B cell (primary cell): ENCODE measurements around the gene MOB1B.

Source experiments
- EZH2 ChIP-seq: IDR thresholded peaks from 2 replicates; pipeline ENCODE4 v1.6.1; 2012; ENCODE audit warnings: borderline replicate concordance, low read depth, mild to moderate bottlenecking, moderate library complexity, low read length; ENCODE audit not compliant: insufficient read depth, poor library complexity, severe bottlenecking
- TF ChIP-seq, protein P1 (sequence below): fragments of 200-600 bp; IDR thresholded peaks from one replicate; pipeline ENCODE4 v1.8.0; 2022; ENCODE audit warnings: antibody characterized with exemption, mild to moderate bottlenecking

DNA sequence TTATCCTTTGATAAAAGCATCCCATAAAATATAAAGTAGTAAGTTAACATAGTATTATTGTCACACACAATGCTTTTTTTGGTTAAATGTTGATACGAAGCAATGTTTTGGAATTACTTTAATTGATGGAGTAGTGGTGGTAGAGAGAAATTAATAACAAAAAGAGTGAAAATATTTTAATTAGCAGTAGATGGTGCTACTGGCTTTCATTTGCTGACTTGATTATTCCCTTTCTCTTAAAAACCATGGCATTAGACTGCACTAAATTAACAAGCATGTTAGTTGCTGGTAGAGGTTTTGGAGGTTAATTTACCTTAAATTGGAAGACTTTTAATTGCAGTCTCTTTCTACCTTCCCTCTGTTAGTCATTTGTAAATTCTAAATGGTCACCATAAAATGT, 82.4 kb downstream of the MOB1B start:
- TF ChIP-seq, protein P1, sequence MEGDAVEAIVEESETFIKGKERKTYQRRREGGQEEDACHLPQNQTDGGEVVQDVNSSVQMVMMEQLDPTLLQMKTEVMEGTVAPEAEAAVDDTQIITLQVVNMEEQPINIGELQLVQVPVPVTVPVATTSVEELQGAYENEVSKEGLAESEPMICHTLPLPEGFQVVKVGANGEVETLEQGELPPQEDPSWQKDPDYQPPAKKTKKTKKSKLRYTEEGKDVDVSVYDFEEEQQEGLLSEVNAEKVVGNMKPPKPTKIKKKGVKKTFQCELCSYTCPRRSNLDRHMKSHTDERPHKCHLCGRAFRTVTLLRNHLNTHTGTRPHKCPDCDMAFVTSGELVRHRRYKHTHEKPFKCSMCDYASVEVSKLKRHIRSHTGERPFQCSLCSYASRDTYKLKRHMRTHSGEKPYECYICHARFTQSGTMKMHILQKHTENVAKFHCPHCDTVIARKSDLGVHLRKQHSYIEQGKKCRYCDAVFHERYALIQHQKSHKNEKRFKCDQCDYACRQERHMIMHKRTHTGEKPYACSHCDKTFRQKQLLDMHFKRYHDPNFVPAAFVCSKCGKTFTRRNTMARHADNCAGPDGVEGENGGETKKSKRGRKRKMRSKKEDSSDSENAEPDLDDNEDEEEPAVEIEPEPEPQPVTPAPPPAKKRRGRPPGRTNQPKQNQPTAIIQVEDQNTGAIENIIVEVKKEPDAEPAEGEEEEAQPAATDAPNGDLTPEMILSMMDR, result peak; percentile 79
- TF ChIP-seq EZH2, result no peak
